WTC11 (cell line): ENCODE results near the gene C1QL1. TPM values are rescaled to one million over a fixed set of nuclear protein-coding genes. Genes with fewer than 3 reads are reported as not detected.

Experiments
- ATAC-seq: fragments of 200-7000 bp; cut with Tn5 transposase; 2 replicates; pipeline ENCODE4 v1.10.0; 2021; ENCODE audit warnings: mild to moderate bottlenecking, moderate library complexity
- CTCF ChIA-PET: fragments of 300-600 bp; sonication (Branson Sonifier 250); formaldehyde crosslinking; loops from one replicate; lab custom pipeline; 2021; ENCODE audit warnings: antibody characterized with exemption; lab: Charles Lee
- POLR2A ChIA-PET: fragments of 350-600 bp; sonication (Branson Sonifier 250); formaldehyde crosslinking; loops from one replicate; lab custom pipeline; 2021; ENCODE audit warnings: antibody characterized with exemption; lab: Charles Lee
- DNase-seq: peaks from one replicate; pipeline ENCODE4 v3.0.0; 2021; ENCODE audit warnings: low spot score
- H3K27ac Mint-ChIP-seq: 2 replicates; pipeline ENCODE4 v1.8.0; 2021; ENCODE audit warnings: mixed read lengths
- H3K27me3 Mint-ChIP-seq: 2 replicates; pipeline ENCODE4 v1.8.0; 2021; ENCODE audit warnings: low read depth, mild to moderate bottlenecking, moderate library complexity, mixed read lengths
- H3K36me3 Mint-ChIP-seq: 2 replicates; pipeline ENCODE4 v1.8.0; 2021; ENCODE audit warnings: mixed read lengths
- H3K4me1 Mint-ChIP-seq: 2 replicates; pipeline ENCODE4 v1.8.0; 2022; ENCODE audit warnings: mixed read lengths
- H3K4me3 Mint-ChIP-seq: 2 replicates; pipeline ENCODE4 v1.8.0; 2021; ENCODE audit warnings: mild to moderate bottlenecking, moderate library complexity, mixed read lengths
- H3K9me3 Mint-ChIP-seq: 2 replicates; pipeline ENCODE4 v1.8.0; 2021; ENCODE audit warnings: mixed read lengths
- ELF4 ChIP-seq: sonication (generic); formaldehyde crosslinking; IDR thresholded peaks from 2 replicates; pipeline ENCODE4 v1.8.1; 2022; ENCODE audit warnings: low read depth, mild to moderate bottlenecking, moderate library complexity, missing genetic modification reagents
- GRHL2 ChIP-seq: fragments of 250-450 bp; sonication (Bioruptor Pico); IDR thresholded peaks from 2 replicates; pipeline ENCODE4 v1.8.0; 2022; ENCODE audit warnings: mild to moderate bottlenecking, moderate library complexity; ENCODE audit not compliant: insufficient replicate concordance, severe bottlenecking
- GTF2I ChIP-seq: fragments of 250-450 bp; sonication (Bioruptor Pico); conservative IDR thresholded peaks from 2 replicates; pipeline ENCODE4 v1.4.0; 2021; ENCODE audit warnings: mild to moderate bottlenecking
- IRF2 ChIP-seq: sonication (generic); formaldehyde crosslinking; IDR thresholded peaks from 2 replicates; pipeline ENCODE4 v1.8.0; 2022; ENCODE audit warnings: low read depth, missing genetic modification reagents, borderline replicate concordance
- JUN ChIP-seq: sonication (generic); formaldehyde crosslinking; IDR thresholded peaks from 2 replicates; pipeline ENCODE4 v1.8.0; 2023; ENCODE audit warnings: mild to moderate bottlenecking, missing genetic modification reagents
- KAT7 ChIP-seq: sonication (generic); formaldehyde crosslinking; IDR thresholded peaks from 2 replicates; pipeline ENCODE4 v1.8.1; 2023; ENCODE audit warnings: missing genetic modification reagents, mild to moderate bottlenecking, borderline replicate concordance
- NFATC4 ChIP-seq: fragments of 250-450 bp; sonication (Bioruptor Pico); IDR thresholded peaks from 2 replicates; pipeline ENCODE4 v1.9.0; 2021; ENCODE audit warnings: mild to moderate bottlenecking
- NR3C1 ChIP-seq: sonication (generic); formaldehyde crosslinking; conservative IDR thresholded peaks from 2 replicates; pipeline ENCODE4 v1.8.1; 2023; ENCODE audit warnings: low read depth, mild to moderate bottlenecking, missing genetic modification reagents
- OVOL2 ChIP-seq: fragments of 250-450 bp; sonication (Bioruptor Pico); IDR thresholded peaks from 2 replicates; pipeline ENCODE4 v1.9.0; 2021; ENCODE audit warnings: mild to moderate bottlenecking, borderline replicate concordance
- RELA ChIP-seq: sonication (generic); formaldehyde crosslinking; IDR thresholded peaks from 2 replicates; pipeline ENCODE4 v1.8.1; 2022; ENCODE audit warnings: missing genetic modification reagents, mild to moderate bottlenecking, borderline replicate concordance
- TEAD4 ChIP-seq: sonication (generic); formaldehyde crosslinking; IDR thresholded peaks from 2 replicates; pipeline ENCODE4 v1.8.0; 2022; ENCODE audit warnings: mild to moderate bottlenecking, missing genetic modification reagents
- TP53 ChIP-seq: sonication (generic); formaldehyde crosslinking; IDR thresholded peaks from 2 replicates; pipeline ENCODE4 v1.8.1; 2023; ENCODE audit warnings: mild to moderate bottlenecking, missing genetic modification reagents
- ZNF317 ChIP-seq: sonication (generic); formaldehyde crosslinking; IDR thresholded peaks from 2 replicates; pipeline ENCODE4 v1.8.1; 2023; ENCODE audit warnings: low read depth, mild to moderate bottlenecking, moderate library complexity, missing genetic modification reagents, borderline replicate concordance
- ZNF671 ChIP-seq: fragments of 250-450 bp; sonication (Bioruptor Pico); IDR thresholded peaks from 2 replicates; pipeline ENCODE4 v1.8.0; 2021; ENCODE audit warnings: mild to moderate bottlenecking
- total RNA-seq: library from RNA; stranded (reverse); gene quantifications from 3 replicates; pipeline ENCODE4 v1.2.3, GENCODE V29; 2021
- TF ChIP-seq, protein P1 (sequence below): sonication (generic); formaldehyde crosslinking; IDR thresholded peaks from 2 replicates; pipeline ENCODE4 v1.8.1; 2022; ENCODE audit warnings: low read depth, missing genetic modification reagents, borderline replicate concordance
- TF ChIP-seq, protein P2 (sequence below): fragments of 250-450 bp; sonication (Bioruptor Pico); IDR thresholded peaks from 2 replicates; pipeline ENCODE4 v2.1.2; 2022; ENCODE audit warnings: mild to moderate bottlenecking, moderate library complexity
- TF ChIP-seq, protein P3 (sequence below): sonication (generic); formaldehyde crosslinking; IDR thresholded peaks from 2 replicates; pipeline ENCODE4 v1.8.1; 2023; ENCODE audit warnings: mild to moderate bottlenecking, missing genetic modification reagents, moderate library complexity
- TF ChIP-seq, protein P4 (sequence below): sonication (generic); formaldehyde crosslinking; IDR thresholded peaks from 2 replicates; pipeline ENCODE4 v1.8.1; 2022; ENCODE audit warnings: mild to moderate bottlenecking, missing genetic modification reagents, moderate library complexity, borderline replicate concordance
- TF ChIP-seq, protein P5 (sequence below): fragments of 250-450 bp; sonication (Bioruptor Pico); IDR thresholded peaks from 2 replicates; pipeline ENCODE4 v1.9.0; 2021; ENCODE audit warnings: mild to moderate bottlenecking
- TF ChIP-seq, protein P6 (sequence below): sonication (generic); formaldehyde crosslinking; IDR thresholded peaks from 2 replicates; pipeline ENCODE4 v1.8.0; 2022; ENCODE audit warnings: missing genetic modification reagents
- TF ChIP-seq, protein P7 (sequence below): sonication (generic); formaldehyde crosslinking; IDR thresholded peaks from 2 replicates; pipeline ENCODE4 v1.8.0; 2022; ENCODE audit warnings: mild to moderate bottlenecking, missing genetic modification reagents

C1QL1 gene
- total RNA-seq, 1 experiment from 2014 or later: 13.4 TPM

DNA sequence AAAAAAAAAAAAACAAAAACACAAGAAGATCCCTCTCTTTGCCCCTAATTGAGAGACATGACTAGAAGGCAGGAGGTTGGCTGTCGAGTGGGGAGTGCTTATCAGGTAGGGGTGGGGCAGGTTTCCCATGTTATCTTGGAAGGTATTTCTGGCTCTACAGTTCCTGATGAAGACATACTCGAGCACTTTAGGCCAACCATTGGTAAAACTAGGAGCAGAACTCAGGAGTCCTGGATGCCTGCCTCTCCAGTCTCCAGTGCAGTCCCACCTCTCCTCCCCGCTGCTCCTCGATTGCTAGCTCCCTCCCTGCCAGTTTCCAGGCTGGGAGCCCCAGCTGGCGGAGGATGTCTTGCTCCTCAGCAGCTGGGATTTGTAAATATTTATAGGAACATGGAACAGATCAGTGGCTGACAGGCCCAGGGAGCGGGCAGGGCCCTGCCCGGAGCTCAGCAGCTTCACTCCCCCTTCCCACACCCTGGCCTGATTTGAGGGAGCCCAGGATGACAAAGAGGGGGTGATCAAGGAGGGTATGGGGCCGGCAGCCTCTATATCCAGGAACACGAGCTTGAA is 11.4 kb upstream of the C1QL1 start:
- no peak overlapping the region for H3K4me3 Mint-ChIP-seq
- TF ChIP-seq GTF2I (CRISPR knock-in tag) (no peak), KAT7 (CRISPR knock-in tag) (no peak), JUN (CRISPR knock-in tag) (no peak), ZNF317 (no peak)
- TF ChIP-seq, all 79 proteins: peak for 0
- H3K9me3 Mint-ChIP-seq: no peaks in the 10 kb centered on the region
- H3K36me3 Mint-ChIP-seq: no peaks in the 10 kb centered on the region
- CTCF ChIA-PET: interaction anchor here (0.8 to 4.4 kb wide), 9 partner anchors 7 to 69 kb away, joined by 3 to 37 read pairs (median 4); partner anchors contain the start of gene C1QL1
- H3K27me3 Mint-ChIP-seq: peaks cover 3% of the 10 kb centered on the region; the same call in 1 of the 2 replicates
- H3K27ac Mint-ChIP-seq: no peak overlapping the region
- peaks cover 17% of the 10 kb centered on the region for H3K4me1 Mint-ChIP-seq
- DNase-seq (no peak), ATAC-seq (no peak)
- POLR2A ChIA-PET: interaction anchor here (0.5 to 0.7 kb wide), 3 partner anchors 39 to 175 kb away, joined by 3 to 4 read pairs (median 4); no protein-coding TSS in a partner anchor

DNA sequence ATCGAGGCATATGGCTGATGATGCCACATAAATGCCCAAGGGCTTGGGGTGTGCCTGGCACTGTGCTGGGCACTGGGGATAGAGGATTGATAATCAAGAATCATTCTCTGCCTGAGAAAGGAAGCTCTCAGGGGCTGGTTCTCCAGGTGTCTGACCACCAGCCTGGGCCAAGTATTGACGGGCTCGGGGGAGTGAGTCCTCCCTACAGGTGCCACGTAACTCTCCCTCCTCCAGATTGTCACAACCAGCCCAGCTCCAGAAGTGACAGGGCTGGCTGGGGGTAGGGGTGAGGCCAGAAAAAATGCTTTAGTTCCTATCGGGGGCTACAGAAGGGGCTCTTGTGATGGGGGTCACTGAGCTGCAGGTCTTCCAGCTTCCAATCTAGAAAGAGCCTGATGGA is 10.7 kb upstream of the C1QL1 start:
- H3K27me3 Mint-ChIP-seq: peaks cover 6% of the 10 kb centered on the region; the same call in 1 of the 2 replicates
- no peaks in the 10 kb centered on the region for H3K36me3 Mint-ChIP-seq
- H3K4me1 Mint-ChIP-seq: peaks cover 17% of the 10 kb centered on the region
- H3K9me3 Mint-ChIP-seq: no peaks in the 10 kb centered on the region
- DNase-seq (no peak), ATAC-seq (no peak)
- H3K4me3 Mint-ChIP-seq: no peak overlapping the region
- ChIA-PET POLR2A (interaction anchor here (0.7 kb wide), 1 partner anchor 72 kb away, joined by 4 read pairs; no protein-coding TSS in a partner anchor), CTCF (interaction anchor here (0.7 to 4.4 kb wide), 10 partner anchors 8 to 101 kb away, joined by 3 to 37 read pairs (median 5); partner anchors contain the start of genes C1QL1 and KIF18B)
- no peak overlapping the region for H3K27ac Mint-ChIP-seq
- TF ChIP-seq, protein P1, sequence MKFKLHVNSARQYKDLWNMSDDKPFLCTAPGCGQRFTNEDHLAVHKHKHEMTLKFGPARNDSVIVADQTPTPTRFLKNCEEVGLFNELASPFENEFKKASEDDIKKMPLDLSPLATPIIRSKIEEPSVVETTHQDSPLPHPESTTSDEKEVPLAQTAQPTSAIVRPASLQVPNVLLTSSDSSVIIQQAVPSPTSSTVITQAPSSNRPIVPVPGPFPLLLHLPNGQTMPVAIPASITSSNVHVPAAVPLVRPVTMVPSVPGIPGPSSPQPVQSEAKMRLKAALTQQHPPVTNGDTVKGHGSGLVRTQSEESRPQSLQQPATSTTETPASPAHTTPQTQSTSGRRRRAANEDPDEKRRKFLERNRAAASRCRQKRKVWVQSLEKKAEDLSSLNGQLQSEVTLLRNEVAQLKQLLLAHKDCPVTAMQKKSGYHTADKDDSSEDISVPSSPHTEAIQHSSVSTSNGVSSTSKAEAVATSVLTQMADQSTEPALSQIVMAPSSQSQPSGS (CRISPR knock-in tag): no peak
- TF ChIP-seq NR3C1 (CRISPR knock-in tag) (no peak), IRF2 (CRISPR knock-in tag) (no peak), ZNF671 (CRISPR knock-in tag) (no peak), RELA (no peak), TEAD4 (CRISPR knock-in tag) (no peak), GRHL2 (CRISPR knock-in tag) (no peak), ELF4 (CRISPR knock-in tag) (no peak), TP53 (CRISPR knock-in tag) (no peak), KAT7 (CRISPR knock-in tag) (no peak), OVOL2 (CRISPR knock-in tag) (no peak), NFATC4 (CRISPR knock-in tag) (no peak)
- TF ChIP-seq, protein P2, sequence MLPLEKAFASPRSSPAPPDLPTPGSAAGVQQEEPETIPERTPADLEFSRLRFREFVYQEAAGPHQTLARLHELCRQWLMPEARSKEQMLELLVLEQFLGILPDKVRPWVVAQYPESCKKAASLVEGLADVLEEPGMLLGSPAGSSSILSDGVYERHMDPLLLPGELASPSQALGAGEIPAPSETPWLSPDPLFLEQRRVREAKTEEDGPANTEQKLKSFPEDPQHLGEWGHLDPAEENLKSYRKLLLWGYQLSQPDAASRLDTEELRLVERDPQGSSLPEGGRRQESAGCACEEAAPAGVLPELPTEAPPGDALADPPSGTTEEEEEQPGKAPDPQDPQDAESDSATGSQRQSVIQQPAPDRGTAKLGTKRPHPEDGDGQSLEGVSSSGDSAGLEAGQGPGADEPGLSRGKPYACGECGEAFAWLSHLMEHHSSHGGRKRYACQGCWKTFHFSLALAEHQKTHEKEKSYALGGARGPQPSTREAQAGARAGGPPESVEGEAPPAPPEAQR (CRISPR knock-in tag): no peak
- TF ChIP-seq, protein P3, sequence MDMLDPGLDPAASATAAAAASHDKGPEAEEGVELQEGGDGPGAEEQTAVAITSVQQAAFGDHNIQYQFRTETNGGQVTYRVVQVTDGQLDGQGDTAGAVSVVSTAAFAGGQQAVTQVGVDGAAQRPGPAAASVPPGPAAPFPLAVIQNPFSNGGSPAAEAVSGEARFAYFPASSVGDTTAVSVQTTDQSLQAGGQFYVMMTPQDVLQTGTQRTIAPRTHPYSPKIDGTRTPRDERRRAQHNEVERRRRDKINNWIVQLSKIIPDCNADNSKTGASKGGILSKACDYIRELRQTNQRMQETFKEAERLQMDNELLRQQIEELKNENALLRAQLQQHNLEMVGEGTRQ (CRISPR knock-in tag): no peak
- TF ChIP-seq, protein P4, sequence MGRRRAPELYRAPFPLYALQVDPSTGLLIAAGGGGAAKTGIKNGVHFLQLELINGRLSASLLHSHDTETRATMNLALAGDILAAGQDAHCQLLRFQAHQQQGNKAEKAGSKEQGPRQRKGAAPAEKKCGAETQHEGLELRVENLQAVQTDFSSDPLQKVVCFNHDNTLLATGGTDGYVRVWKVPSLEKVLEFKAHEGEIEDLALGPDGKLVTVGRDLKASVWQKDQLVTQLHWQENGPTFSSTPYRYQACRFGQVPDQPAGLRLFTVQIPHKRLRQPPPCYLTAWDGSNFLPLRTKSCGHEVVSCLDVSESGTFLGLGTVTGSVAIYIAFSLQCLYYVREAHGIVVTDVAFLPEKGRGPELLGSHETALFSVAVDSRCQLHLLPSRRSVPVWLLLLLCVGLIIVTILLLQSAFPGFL (CRISPR knock-in tag): no peak
- TF ChIP-seq, protein P5, sequence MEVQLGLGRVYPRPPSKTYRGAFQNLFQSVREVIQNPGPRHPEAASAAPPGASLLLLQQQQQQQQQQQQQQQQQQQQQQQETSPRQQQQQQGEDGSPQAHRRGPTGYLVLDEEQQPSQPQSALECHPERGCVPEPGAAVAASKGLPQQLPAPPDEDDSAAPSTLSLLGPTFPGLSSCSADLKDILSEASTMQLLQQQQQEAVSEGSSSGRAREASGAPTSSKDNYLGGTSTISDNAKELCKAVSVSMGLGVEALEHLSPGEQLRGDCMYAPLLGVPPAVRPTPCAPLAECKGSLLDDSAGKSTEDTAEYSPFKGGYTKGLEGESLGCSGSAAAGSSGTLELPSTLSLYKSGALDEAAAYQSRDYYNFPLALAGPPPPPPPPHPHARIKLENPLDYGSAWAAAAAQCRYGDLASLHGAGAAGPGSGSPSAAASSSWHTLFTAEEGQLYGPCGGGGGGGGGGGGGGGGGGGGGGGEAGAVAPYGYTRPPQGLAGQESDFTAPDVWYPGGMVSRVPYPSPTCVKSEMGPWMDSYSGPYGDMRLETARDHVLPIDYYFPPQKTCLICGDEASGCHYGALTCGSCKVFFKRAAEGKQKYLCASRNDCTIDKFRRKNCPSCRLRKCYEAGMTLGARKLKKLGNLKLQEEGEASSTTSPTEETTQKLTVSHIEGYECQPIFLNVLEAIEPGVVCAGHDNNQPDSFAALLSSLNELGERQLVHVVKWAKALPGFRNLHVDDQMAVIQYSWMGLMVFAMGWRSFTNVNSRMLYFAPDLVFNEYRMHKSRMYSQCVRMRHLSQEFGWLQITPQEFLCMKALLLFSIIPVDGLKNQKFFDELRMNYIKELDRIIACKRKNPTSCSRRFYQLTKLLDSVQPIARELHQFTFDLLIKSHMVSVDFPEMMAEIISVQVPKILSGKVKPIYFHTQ: no peak
- TF ChIP-seq, protein P6, sequence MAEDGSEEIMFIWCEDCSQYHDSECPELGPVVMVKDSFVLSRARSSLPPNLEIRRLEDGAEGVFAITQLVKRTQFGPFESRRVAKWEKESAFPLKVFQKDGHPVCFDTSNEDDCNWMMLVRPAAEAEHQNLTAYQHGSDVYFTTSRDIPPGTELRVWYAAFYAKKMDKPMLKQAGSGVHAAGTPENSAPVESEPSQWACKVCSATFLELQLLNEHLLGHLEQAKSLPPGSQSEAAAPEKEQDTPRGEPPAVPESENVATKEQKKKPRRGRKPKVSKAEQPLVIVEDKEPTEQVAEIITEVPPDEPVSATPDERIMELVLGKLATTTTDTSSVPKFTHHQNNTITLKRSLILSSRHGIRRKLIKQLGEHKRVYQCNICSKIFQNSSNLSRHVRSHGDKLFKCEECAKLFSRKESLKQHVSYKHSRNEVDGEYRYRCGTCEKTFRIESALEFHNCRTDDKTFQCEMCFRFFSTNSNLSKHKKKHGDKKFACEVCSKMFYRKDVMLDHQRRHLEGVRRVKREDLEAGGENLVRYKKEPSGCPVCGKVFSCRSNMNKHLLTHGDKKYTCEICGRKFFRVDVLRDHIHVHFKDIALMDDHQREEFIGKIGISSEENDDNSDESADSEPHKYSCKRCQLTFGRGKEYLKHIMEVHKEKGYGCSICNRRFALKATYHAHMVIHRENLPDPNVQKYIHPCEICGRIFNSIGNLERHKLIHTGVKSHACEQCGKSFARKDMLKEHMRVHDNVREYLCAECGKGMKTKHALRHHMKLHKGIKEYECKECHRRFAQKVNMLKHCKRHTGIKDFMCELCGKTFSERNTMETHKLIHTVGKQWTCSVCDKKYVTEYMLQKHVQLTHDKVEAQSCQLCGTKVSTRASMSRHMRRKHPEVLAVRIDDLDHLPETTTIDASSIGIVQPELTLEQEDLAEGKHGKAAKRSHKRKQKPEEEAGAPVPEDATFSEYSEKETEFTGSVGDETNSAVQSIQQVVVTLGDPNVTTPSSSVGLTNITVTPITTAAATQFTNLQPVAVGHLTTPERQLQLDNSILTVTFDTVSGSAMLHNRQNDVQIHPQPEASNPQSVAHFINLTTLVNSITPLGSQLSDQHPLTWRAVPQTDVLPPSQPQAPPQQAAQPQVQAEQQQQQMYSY (CRISPR knock-in tag): no peak
- TF ChIP-seq, protein P7, sequence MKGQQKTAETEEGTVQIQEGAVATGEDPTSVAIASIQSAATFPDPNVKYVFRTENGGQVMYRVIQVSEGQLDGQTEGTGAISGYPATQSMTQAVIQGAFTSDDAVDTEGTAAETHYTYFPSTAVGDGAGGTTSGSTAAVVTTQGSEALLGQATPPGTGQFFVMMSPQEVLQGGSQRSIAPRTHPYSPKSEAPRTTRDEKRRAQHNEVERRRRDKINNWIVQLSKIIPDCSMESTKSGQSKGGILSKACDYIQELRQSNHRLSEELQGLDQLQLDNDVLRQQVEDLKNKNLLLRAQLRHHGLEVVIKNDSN: no peak
